Subcutaneous adipose tissue (tissue), 4 donors: ENCODE data around the gene BRMS1. TPM values are rescaled to one million over a fixed set of nuclear protein-coding genes. Genes with fewer than 3 reads are reported as not detected.

Source experiments
- CTCF ChIP-seq: fragments of 450-650 bp; IDR thresholded peaks from one replicate; pipeline ENCODE4 v1.5.1; 2016; ENCODE audit warnings: low read depth, mild to moderate bottlenecking, control low read depth, antibody characterized with exemption, moderate library complexity
- total RNA-seq, 4 donors: library from RNA; depleted of rRNA; stranded (reverse); fragments of >200 nt; gene quantifications; one replicate each; pipeline ENCODE4 v1.1.0, GENCODE V29; 2016

Gene BRMS1
- total RNA-seq, 4 donors from 2014 or later = 20.5 to 47.1 (median 34.7) TPM

- TF ChIP-seq CTCF = no peak
These were observed 31.4 kb downstream of the BRMS1 start for GRCh38 chr11:66313321-66314185.

DNA sequence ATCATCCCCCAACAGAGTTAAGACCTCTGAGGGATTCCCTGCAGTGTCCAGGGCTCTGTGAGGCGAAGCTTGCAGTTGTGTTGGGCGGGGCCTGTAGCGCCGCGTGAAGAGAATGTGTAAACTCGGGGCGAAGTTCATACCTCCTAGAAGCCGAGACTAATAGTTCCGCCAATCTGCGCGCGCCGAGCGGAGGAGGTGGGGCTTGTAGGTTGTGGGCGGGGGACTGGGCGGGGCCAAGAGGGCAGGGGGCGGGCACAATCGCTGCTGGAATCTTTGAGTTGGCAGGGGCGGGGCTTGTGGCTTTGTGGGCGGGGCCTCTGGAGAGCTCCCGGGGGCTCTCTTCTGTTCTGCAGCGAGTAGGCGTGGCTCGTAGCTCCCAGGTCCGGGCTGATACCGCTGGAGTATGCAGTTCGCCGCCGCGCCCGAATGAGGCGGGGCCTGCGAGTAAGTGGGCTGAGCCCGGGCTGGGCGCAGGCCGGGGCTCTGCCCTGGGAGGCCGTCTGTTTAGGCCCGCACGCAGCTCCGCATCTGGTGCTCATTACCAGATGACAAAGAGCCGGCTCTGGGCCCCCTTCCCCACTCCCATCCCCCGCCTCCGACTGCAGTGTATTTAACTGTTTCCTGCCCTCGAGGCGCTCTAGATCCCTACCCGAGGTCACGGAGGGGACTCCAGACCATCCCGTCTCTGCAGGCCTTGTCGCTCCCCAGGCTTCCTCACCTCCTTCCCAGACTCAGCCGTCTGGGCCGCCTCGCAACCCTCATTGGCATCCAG is 32.2 kb downstream of the BRMS1 start:
- no peak for TF ChIP-seq CTCF

- no peak for TF ChIP-seq CTCF
These were observed 32.8 kb downstream of the BRMS1 start for GRCh38 chr11:66311965-66312548.

DNA sequence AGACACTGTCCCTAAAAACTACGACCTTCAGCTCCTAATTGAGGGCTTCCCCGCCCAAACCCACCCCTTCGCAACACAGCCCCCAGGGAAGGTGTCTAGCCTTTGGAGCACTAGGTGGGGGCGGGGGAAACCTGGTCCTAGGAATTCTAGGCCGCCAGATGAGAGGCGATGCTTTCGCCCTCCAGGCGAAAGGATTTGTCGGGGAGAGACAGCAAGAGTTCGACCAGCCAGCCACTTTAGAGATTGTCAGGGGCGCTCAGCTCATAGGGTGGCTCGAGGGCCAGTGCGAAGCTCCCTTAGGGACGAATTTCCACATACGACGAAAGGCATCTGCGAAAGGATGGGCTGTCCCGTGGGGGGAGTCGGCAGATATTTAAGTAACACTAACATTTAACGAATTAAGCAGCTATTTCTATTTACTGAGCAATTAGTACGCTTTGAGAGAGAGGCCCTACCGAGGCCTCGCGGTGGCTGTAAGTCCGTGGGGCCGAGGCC is 33.4 kb downstream of the BRMS1 start:
- TF ChIP-seq CTCF = no peak

DNA sequence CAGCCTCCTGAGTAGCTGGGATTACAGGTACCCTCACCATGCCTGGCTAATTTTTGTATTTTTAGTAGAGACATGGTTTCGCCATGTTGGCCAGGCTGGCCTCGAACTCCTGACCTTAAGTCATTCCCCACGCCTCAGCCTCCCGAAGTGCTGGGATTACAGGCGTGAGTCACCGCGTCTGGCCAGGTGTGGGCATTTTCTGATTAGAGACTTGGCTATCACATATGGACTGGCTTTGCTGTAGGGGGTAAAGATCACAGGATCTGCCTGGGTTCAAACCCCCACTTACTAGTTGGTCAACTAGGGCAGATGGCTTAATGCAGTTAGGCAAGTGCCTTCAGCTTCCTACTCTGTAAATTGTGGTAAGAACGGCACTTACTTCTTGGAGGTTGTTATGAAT is 34.6 kb downstream of the BRMS1 start:
- TF ChIP-seq CTCF = no peak

- TF ChIP-seq CTCF = no peak
These were observed 35.4 kb downstream of the BRMS1 start for GRCh38 chr11:66309475-66309874.

- TF ChIP-seq CTCF = no peak
These were observed 42.2 kb downstream of the BRMS1 start for GRCh38 chr11:66302656-66303055.
